Smooth muscle cell of the brain vasculature (primary cell): ENCODE results near the gene TNP2.
"Not testable (repeated sequence)": the region's sequence is repeated elsewhere in the genome, so short reads cannot be mapped to it uniquely, and the experiment has no call there.

ENCODE experiments used
- DNase-seq: peaks from one replicate; pipeline ENCODE4 v3.0.0-alpha.2; 2012; ENCODE audit warnings: low read depth, low spot score

Gene TNP2

GRCh38 chr16:11300560-11300892, 31.4 kb upstream of the TNP2 start:
- DNase-seq = no peak

- DNase-seq = no peak
These were observed 30.9 kb upstream of the TNP2 start for GRCh38 chr16:11299865-11300559.

- not testable (repeated sequence) for DNase-seq
These were observed 29.9 kb upstream of the TNP2 start for GRCh38 chr16:11298950-11299547.

GRCh38 chr16:11298143-11298900, 29.2 kb upstream of the TNP2 start:
- DNase-seq = no peak

- no peak for DNase-seq
These were observed 28.5 kb upstream of the TNP2 start for GRCh38 chr16:11297492-11298142.

GRCh38 chr16:11296706-11297491, 27.8 kb upstream of the TNP2 start:
- DNase-seq = no peak

- DNase-seq = no peak
These were observed 27.2 kb upstream of the TNP2 start for GRCh38 chr16:11296351-11296705.

GRCh38 chr16:11295672-11296071, 26.5 kb upstream of the TNP2 start:
- DNase-seq = no peak

- no peak for DNase-seq
These were observed 23.1 kb upstream of the TNP2 start for GRCh38 chr16:11292076-11292748.

GRCh38 chr16:11291091-11291703, 22.1 kb upstream of the TNP2 start:
- no peak for DNase-seq

- DNase-seq = no peak
These were observed 21.2 kb upstream of the TNP2 start for GRCh38 chr16:11290102-11290893.

GRCh38 chr16:11289696-11290095, 20.6 kb upstream of the TNP2 start:
- not testable (repeated sequence) for DNase-seq

GRCh38 chr16:11289202-11289601, 20.1 kb upstream of the TNP2 start:
- DNase-seq = no peak

GRCh38 chr16:11285842-11286241, 16.7 kb upstream of the TNP2 start:
- no peak for DNase-seq

GRCh38 chr16:11283820-11284248, 14.7 kb upstream of the TNP2 start:
- DNase-seq = no peak

- no peak for DNase-seq
These were observed 11.7 kb upstream of the TNP2 start, which contains the start of gene PRM1 for GRCh38 chr16:11280616-11281522. TSS of gene PRM1 (minus strand) at chr16:11281330. CDS start at chr16:11281238, 92 bp downstream.

GRCh38 chr16:11278681-11279628, 9.8 kb upstream of the TNP2 start:
- no peak for DNase-seq
